Subcutaneous abdominal adipose tissue (tissue), 5 donors: ENCODE measurements around the gene PSME1.

Source experiments
- H3K27ac ChIP-seq: one replicate; pipeline ENCODE4 v1.7.0; 2013; ENCODE audit warnings: low read depth, mild to moderate bottlenecking, inconsistent platforms, low read length, moderate library complexity
- H3K27me3 ChIP-seq, 5 donors: one replicate each; pipeline ENCODE4 v1.7.0; 2013; ENCODE audit warnings: low read length in 5 of 5, inconsistent platforms in 1 of 5; ENCODE audit not compliant: control insufficient read depth in 5 of 5, insufficient read depth in 4 of 5
- H3K36me3 ChIP-seq, 5 donors: one replicate each; pipeline ENCODE4 v1.7.0; 2013; ENCODE audit warnings: low read length in 5 of 5; ENCODE audit not compliant: control insufficient read depth in 5 of 5, insufficient read depth in 5 of 5
- H3K4me1 ChIP-seq, 5 donors: one replicate each; pipeline ENCODE4 v1.7.0; 2013; ENCODE audit warnings: low read length in 5 of 5, mild to moderate bottlenecking in 3 of 5, moderate library complexity in 1 of 5; ENCODE audit not compliant: control insufficient read depth in 5 of 5, insufficient read depth in 5 of 5
- H3K4me3 ChIP-seq, 5 donors: one replicate each; pipeline ENCODE4 v1.7.0; 2013; ENCODE audit warnings: low read length in 5 of 5, low read depth in 1 of 5
- H3K9ac ChIP-seq, 5 donors: one replicate each; pipeline ENCODE4 v1.7.0; 2013; ENCODE audit warnings: low read length in 5 of 5, mild to moderate bottlenecking in 4 of 5, moderate library complexity in 3 of 5
- H3K9me3 ChIP-seq, 5 donors: one replicate each; pipeline ENCODE4 v1.7.0; 2013; ENCODE audit warnings: low read length in 5 of 5; ENCODE audit not compliant: control insufficient read depth in 5 of 5
- donor health status: healthy.
- donor health status: healthy.
- donor health status: healthy.
- donor health status: healthy.
- donor health status: healthy.

PSME1 gene

GRCh38 chr14:24179294-24179960 is 43.4 kb downstream of the PSME1 start:
- Histone ChIP-seq H3K36me3 (peaks cover 0 to 94% (median 81%) of the 10 kb centered on the region in 5 donors), H3K27me3 (no peaks in the 10 kb centered on the region), H3K4me3 (no peak overlapping the region), H3K9me3 (no peaks in the 10 kb centered on the region), H3K27ac (peak overlapping the region; percentile 10), H3K4me1 (no peaks in the 10 kb centered on the region), H3K9ac (peak overlapping the region in 1 of 5 donors; percentile 37)

DNA sequence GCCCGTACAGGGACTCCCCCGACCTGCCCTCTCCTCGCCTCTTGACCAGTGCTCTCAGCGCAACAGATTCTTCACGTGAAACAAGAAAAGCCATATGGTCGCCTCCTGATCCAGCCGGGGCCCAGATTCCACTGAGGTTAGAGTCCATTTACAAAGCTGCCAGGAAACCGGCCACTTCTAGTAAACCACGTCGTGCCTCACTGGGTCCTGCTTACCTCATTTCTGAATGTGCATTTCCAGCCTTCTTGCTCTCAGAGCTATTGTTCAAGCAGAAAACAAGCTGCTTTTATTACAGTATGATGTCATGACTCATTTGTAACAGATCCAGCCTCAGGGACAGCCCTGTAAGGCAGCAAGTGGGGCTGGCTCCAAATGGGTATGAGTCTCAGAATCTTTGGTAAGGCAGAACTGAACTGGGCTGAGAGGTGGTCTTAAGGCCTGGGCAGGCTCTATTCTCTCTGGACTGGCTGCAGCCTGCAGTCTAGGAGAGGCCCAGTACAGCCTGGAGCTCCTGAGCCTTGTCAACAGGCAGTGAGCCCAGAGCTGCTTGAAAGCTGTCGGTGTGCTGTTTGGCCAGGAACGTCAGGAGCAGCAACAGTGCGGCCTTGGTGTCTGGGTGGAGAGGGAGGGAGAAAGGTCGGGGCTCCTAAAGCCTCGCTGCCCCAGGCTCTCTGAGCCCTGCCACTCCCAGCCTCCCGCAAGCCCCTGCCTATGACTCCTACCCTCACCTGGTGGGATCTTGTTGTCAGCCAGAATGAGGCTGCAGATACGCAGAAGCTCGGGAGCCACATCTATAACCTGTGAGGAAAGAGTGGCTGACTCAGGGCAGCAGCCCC is 44.2 kb downstream of the PSME1 start:
- H3K27ac ChIP-seq: peak overlapping the region; percentile 10

GRCh38 chr14:24181371-24182077 is 45.5 kb downstream of the PSME1 start:
- Histone ChIP-seq H3K9ac (no peak overlapping the region), H3K4me1 (no peaks in the 10 kb centered on the region), H3K27me3 (no peaks in the 10 kb centered on the region), H3K36me3 (peaks cover 0 to 100% (median 95%) of the 10 kb centered on the region in 5 donors), H3K4me3 (no peak overlapping the region), H3K9me3 (no peaks in the 10 kb centered on the region), H3K27ac (no peak overlapping the region)

More for the DNA sequence above, 44.2 kb downstream of the PSME1 start:
- Histone ChIP-seq H3K36me3 (peaks cover 0 to 95% (median 87%) of the 10 kb centered on the region in 5 donors), H3K4me3 (no peak overlapping the region), H3K9ac (peak overlapping the region in 1 of 5 donors; percentile 37), H3K9me3 (no peaks in the 10 kb centered on the region), H3K4me1 (no peaks in the 10 kb centered on the region), H3K27me3 (no peaks in the 10 kb centered on the region)

- no peaks in the 10 kb centered on the region for H3K27me3 ChIP-seq
- no peaks in the 10 kb centered on the region for H3K9me3 ChIP-seq
- H3K4me3 ChIP-seq: no peak overlapping the region
- H3K9ac ChIP-seq: no peak overlapping the region
- H3K4me1 ChIP-seq: peaks cover 0 to under 1% (median under 1%) of the 10 kb centered on the region in 5 donors
- no peak overlapping the region for H3K27ac ChIP-seq
- peaks cover 0 to 100% (median 93%) of the 10 kb centered on the region in 5 donors for H3K36me3 ChIP-seq
Observed at GRCh38 chr14:24182110-24182882, 46.3 kb downstream of the PSME1 start.

DNA sequence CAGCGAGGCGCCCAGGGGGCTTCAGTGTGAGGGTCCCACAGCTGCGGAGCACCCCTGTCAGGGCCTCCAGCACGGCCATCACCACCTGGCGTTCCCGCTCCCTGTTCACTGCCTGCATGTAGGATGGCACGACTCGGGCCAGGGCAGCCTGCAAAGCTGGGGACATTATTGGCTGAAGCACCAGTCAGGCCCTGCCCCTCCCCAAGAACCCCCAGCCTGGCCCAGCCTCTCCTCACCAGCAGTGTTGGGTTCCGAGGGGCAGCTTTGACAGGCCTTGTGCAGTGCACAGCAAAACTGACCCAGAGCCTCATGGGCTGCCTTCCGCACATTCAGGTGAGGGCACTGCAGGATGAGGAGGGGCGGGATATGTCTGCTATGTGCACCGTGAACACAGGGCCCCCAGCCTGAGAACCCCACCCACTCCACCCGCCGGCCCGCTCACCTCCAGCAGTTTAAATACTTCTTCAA is 47.1 kb downstream of the PSME1 start:
- peaks cover 0 to 94% (median 86%) of the 10 kb centered on the region in 5 donors for H3K36me3 ChIP-seq
- H3K27ac ChIP-seq: no peak overlapping the region
- no peak overlapping the region for H3K9ac ChIP-seq

GRCh38 chr14:24184104-24184970 is 48.3 kb downstream of the PSME1 start:
- H3K27ac ChIP-seq: no peak overlapping the region
- no peak overlapping the region for H3K9ac ChIP-seq
- H3K4me1 ChIP-seq: peaks cover 6 to 20% (median 18%) of the 10 kb centered on the region in 5 donors
- H3K36me3 ChIP-seq: peaks cover 0 to 81% (median 73%) of the 10 kb centered on the region in 5 donors
- H3K27me3 ChIP-seq: no peaks in the 10 kb centered on the region
- no peaks in the 10 kb centered on the region for H3K9me3 ChIP-seq
- no peak overlapping the region for H3K4me3 ChIP-seq

More for the DNA sequence above, 47.1 kb downstream of the PSME1 start:
- Histone ChIP-seq H3K27me3 (no peaks in the 10 kb centered on the region), H3K4me1 (peaks cover 4 to 8% (median 8%) of the 10 kb centered on the region in 5 donors), H3K4me3 (no peak overlapping the region), H3K9me3 (no peaks in the 10 kb centered on the region)

- H3K27ac ChIP-seq: no peak overlapping the region
- H3K27me3 ChIP-seq: no peaks in the 10 kb centered on the region
- no peaks in the 10 kb centered on the region for H3K9me3 ChIP-seq
- no peak overlapping the region for H3K4me3 ChIP-seq
- peaks cover 0 to 76% (median 66%) of the 10 kb centered on the region in 5 donors for H3K36me3 ChIP-seq
- no peak overlapping the region for H3K9ac ChIP-seq
- H3K4me1 ChIP-seq: peaks cover 6 to 20% (median 19%) of the 10 kb centered on the region in 5 donors
Observed at GRCh38 chr14:24185026-24185425, 49.0 kb downstream of the PSME1 start.

DNA sequence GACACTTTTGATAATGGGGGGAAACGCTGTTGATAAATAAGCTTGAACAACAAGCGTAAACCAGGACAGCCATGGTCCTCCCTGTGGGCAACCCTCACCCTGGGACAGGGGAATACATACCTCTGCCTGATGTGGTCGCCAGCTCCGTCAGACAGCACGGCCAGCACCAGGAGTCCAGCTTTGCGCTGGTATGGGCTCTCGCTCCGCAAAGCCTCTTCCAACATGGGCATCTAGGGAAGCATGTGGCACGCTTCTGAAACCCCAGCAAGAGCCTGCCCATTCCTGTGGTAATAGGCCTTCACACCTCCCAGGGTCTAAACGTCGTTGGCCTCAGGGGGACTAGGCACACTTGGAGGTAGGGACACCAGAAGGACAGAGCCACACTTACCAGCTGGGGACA is 49.7 kb downstream of the PSME1 start:
- H3K4me3 ChIP-seq: no peak overlapping the region
- peaks cover 6 to 20% (median 19%) of the 10 kb centered on the region in 5 donors for H3K4me1 ChIP-seq
- H3K36me3 ChIP-seq: peaks cover 0 to 75% (median 65%) of the 10 kb centered on the region in 5 donors
- no peak overlapping the region for H3K27ac ChIP-seq
- no peaks in the 10 kb centered on the region for H3K9me3 ChIP-seq
- H3K27me3 ChIP-seq: no peaks in the 10 kb centered on the region
- H3K9ac ChIP-seq: no peak overlapping the region
